Ectodermal cell (in vitro differentiated cells): ENCODE measurements around the gene PPP1R14D.

Source experiments
- H3K27ac ChIP-seq: 2 replicates; pipeline ENCODE4 v1.7.0; 2013; ENCODE audit warnings: mild to moderate bottlenecking, low read depth, low read length; ENCODE audit not compliant: insufficient read depth, poor library complexity, severe bottlenecking
- H3K27me3 ChIP-seq: 2 replicates; pipeline ENCODE4 v1.7.0; 2013; ENCODE audit warnings: mild to moderate bottlenecking, low read length; ENCODE audit not compliant: insufficient read depth, control insufficient read depth, poor library complexity, severe bottlenecking
- H3K36me3 ChIP-seq: one replicate; pipeline ENCODE4 v1.7.0; 2013; ENCODE audit warnings: low read length; ENCODE audit not compliant: control insufficient read depth, insufficient read depth
- H3K4me1 ChIP-seq: one replicate; pipeline ENCODE4 v1.7.0; 2013; ENCODE audit warnings: low read length; ENCODE audit not compliant: control insufficient read depth, insufficient read depth
- H3K4me3 ChIP-seq: 2 replicates; pipeline ENCODE4 v1.7.0; 2013; ENCODE audit warnings: low read depth, low read length, control low read depth; ENCODE audit not compliant: insufficient read depth
- H3K9me3 ChIP-seq: 2 replicates; pipeline ENCODE4 v1.7.0; 2013; ENCODE audit warnings: mild to moderate bottlenecking, low read length, moderate library complexity; ENCODE audit not compliant: control insufficient read depth
- WGBS, 2 experiments: methylation state at CpG; one replicate each; pipeline ENCODE4 v1.1.7; 2013; ENCODE audit warnings: missing lambda C conversion rate in 2 of 2; 5-methylcytosine and 5-hydroxymethylcytosine counted together

The PPP1R14D gene

DNA sequence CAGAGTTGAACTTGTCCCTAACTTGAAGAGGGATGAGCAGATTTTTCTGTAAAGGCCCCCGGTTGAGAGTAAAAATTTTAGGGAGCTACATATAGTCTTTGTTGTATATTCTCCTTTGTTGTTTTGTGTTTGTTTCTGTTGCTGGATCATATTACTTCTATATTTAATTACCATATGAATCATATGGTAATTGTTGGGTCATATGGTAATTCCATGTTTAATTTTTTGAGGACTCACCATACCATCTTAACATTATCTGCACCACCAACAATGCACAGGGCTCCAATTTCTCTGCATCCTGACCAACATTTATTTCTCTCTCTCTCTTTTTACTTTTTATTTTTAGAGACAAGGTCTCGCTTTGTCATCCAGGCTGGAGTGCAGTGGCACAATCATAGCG, 29.0 kb downstream of the PPP1R14D start:
- H3K9me3 ChIP-seq: no peaks in the 10 kb centered on the region
- H3K4me1 ChIP-seq: peaks cover 4% of the 10 kb centered on the region
- WGBS, 2 experiments: 93 to 94% methylated on average over 3 of the region's 3 CpGs
- no peaks in the 10 kb centered on the region for H3K27me3 ChIP-seq
- no peak overlapping the region for H3K4me3 ChIP-seq
- no peak overlapping the region for H3K27ac ChIP-seq
- no peaks in the 10 kb centered on the region for H3K36me3 ChIP-seq

DNA sequence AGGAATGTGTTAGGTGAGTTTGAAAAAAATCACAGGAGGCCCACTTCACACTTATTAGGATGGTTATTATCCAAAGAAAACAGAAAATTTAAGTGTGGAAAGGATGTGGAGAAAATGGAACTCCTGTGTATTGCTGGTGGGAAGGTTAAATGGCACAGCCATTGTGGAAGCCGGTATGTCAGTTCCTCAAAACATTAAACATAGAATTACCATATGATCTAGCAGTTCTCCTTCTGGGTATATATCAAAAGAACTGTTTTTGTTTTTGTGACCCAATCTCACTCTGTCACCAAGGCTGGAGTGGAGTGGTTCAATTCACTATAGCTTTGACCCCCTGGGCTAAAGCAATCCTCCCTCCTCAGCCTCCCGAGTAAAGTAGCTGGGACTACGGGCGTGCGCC, 32.0 kb downstream of the PPP1R14D start:
- Histone ChIP-seq H3K27me3 (no peaks in the 10 kb centered on the region), H3K27ac (no peak overlapping the region), H3K9me3 (no peaks in the 10 kb centered on the region), H3K4me1 (peaks cover 4% of the 10 kb centered on the region), H3K36me3 (no peaks in the 10 kb centered on the region), H3K4me3 (no peak overlapping the region)
- WGBS, 2 experiments: 91 to 94% methylated on average over 5 of the region's 5 CpGs

DNA sequence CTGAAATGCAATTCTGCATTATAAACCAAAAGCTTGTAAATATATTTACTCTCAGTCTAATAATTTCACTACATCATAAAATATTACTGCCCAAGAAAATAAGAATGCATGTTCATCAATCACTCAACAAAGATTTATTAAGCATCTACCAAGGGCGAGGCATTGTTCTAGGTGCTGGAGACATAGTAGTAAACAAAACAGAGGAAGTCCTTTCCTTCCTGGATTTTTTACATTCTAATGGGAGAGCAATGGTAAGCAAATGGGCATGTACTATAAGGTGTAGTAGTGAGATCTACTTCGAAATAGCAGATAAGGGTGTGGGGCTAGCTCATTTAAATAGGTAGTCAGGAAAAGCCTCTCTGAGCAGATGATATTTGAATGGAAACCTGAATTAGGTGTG, 32.5 kb downstream of the PPP1R14D start:
- Histone ChIP-seq H3K4me1 (peaks cover 4% of the 10 kb centered on the region), H3K36me3 (no peaks in the 10 kb centered on the region), H3K9me3 (no peaks in the 10 kb centered on the region), H3K4me3 (no peak overlapping the region), H3K27me3 (no peaks in the 10 kb centered on the region), H3K27ac (no peak overlapping the region)
- 90 to 93% methylated on average over 2 of the region's 2 CpGs for WGBS, 2 experiments

DNA sequence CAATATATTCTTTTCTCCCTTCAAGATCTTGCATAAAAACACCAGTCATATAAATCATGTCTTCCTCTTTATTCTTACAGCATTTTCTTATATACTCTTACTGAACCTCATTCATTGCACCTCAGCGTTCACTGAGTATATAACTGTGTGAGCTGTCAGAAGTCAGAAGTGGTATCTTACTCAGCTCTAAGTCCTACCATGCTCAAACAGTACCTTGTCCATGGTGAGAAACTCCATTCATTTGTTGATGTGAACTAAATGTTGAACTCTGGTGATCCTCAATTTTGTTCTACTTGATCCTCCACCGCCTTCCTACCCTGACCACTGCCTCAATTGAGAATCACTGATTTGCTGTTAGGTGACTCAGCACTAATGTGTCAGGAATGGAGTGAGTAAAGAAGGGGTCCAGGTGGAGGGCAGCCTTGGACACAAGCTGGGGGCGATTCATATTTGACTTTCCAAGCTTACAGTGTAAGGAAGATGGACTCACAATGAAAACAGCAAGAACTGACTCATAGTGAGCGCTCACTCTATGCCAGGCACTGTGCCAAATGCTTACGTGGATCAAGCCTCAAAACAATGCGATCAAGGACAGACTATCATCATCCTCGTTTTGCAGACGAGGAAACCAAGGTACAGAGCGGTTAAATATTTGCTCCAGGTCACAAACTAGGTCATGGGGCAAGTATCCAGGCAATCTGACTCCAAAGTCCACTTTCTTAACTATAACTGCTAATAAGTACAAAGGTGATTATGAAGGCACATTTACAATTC, 35.1 kb downstream of the PPP1R14D start:
- H3K27me3 ChIP-seq: no peaks in the 10 kb centered on the region
- no peaks in the 10 kb centered on the region for H3K36me3 ChIP-seq
- peaks cover 3% of the 10 kb centered on the region for H3K4me1 ChIP-seq
- H3K27ac ChIP-seq: no peak overlapping the region
- H3K4me3 ChIP-seq: no peak overlapping the region
- 96% methylated on average over 9 of the region's 9 CpGs for WGBS, 2 experiments
- H3K9me3 ChIP-seq: no peaks in the 10 kb centered on the region

DNA sequence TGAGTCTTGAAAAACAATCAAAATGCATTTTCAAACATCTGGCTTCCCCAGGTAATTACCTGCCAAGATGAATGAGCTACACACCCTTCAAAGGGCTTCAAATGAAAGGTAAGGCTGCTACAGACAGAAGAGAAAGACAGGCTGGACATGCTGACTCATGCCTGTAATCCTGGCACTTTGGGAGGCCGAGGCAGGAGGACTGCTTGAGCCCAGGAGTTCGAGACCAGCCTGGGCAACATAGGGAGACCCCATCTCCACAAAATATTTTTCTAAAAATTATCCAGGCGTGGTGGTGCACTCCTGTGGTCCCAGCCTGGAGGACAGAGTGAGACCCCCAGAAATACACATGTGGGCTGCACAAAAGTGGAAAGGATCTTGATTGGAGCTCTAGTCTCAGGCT, 36.1 kb downstream of the PPP1R14D start:
- no peaks in the 10 kb centered on the region for H3K36me3 ChIP-seq
- WGBS, 2 experiments: 90 to 94% methylated on average over 3 of the region's 3 CpGs
- H3K27me3 ChIP-seq: no peaks in the 10 kb centered on the region

DNA sequence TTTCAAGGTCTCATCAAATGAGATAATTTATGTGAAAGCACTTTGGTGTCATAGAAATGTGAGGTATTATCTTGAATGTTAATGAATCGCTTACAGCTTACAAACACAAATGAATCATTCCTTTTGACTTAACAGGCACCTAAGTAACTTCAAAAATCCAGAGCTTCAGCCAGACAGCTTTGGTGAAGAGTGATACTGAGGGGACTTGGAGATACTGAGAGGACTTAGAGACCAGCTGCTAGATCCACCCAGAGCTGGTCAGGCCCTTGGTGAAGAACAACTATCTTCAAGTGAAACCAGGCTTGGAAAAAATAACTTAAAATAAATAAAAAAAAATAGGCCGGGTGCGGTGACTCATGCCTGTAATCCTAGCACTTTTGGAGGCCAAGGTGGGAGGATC, 37.8 kb downstream of the PPP1R14D start:
- H3K9me3 ChIP-seq: no peaks in the 10 kb centered on the region
- H3K4me1 ChIP-seq: no peaks in the 10 kb centered on the region
- no peaks in the 10 kb centered on the region for H3K27me3 ChIP-seq
- H3K36me3 ChIP-seq: no peaks in the 10 kb centered on the region
- H3K27ac ChIP-seq: no peak overlapping the region
- no peak overlapping the region for H3K4me3 ChIP-seq
- WGBS, 2 experiments: 94 to 100% methylated on average over 2 of the region's 3 CpGs

More for the DNA sequence above, 36.1 kb downstream of the PPP1R14D start:
- no peaks in the 10 kb centered on the region for H3K4me1 ChIP-seq
- H3K27ac ChIP-seq: no peak overlapping the region
- no peak overlapping the region for H3K4me3 ChIP-seq
- no peaks in the 10 kb centered on the region for H3K9me3 ChIP-seq

DNA sequence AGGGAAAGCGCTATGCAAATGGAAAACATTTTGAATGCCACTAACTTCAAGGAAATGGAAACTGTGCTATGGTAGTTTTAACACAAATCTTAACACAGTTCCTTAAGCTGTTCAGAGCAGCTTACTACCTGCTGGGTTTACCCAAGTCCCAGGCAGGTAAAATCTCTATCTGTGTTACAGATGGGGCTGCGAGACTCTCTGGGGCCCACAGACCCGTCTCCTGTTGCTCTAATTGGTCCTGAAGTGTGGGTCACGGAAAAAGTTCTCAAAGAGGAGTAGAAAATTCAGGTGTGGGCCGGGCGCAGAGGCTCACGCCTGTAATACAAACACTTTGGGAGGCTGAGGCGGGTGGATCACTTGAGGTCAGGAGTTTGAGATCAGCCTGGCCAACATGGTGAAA, 38.5 kb downstream of the PPP1R14D start:
- Histone ChIP-seq H3K4me1 (no peaks in the 10 kb centered on the region), H3K4me3 (no peak overlapping the region), H3K27ac (no peak overlapping the region), H3K36me3 (no peaks in the 10 kb centered on the region), H3K27me3 (no peaks in the 10 kb centered on the region), H3K9me3 (no peaks in the 10 kb centered on the region)
- WGBS, 2 experiments: 92 to 93% methylated on average over 7 to 8 of the region's 8 CpGs

DNA sequence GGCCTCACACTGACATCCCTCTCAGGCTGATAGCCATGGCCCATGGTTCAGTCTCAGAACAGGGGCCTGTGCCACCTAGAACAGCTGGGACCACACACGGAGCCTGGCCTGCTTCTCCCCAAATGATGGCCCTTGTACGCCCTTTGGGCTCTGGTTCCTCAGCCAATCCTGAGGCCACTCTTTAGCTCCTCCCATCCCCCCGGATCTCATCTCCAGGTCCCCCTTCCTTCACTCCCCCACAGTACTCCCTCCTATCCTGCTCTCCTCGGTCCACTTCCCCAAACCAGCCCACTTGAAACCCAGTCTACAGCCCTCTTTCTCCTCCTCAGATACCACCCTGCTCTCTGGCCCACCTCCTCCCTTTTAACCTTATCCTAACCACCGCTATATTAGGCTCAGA, 39.4 kb downstream of the PPP1R14D start:
- Histone ChIP-seq H3K4me3 (no peak overlapping the region), H3K9me3 (no peaks in the 10 kb centered on the region), H3K4me1 (no peaks in the 10 kb centered on the region), H3K27me3 (no peaks in the 10 kb centered on the region), H3K36me3 (no peaks in the 10 kb centered on the region), H3K27ac (no peak overlapping the region)
- WGBS, 2 experiments: 89 to 94% methylated on average over 5 of the region's 5 CpGs

DNA sequence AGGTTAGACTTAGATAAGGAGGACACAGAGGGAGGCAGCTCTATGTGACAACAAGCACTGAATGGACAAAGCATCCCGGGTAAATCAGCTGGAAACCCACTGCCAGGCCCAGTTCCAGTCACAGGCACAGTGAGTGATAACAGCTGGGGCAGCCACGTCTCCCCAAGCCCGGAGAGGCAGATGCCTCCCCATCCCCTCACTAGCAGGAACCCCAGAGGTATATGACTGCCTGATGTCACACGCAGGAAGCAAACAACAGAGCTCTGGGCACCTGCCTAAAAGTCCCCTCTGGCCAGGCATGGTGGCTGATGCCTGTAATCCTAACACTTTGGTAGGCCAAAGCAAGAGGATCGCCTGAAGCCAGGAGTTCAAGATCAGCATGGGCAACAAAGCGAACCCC, 40.5 kb downstream of the PPP1R14D start:
- Histone ChIP-seq H3K27me3 (no peaks in the 10 kb centered on the region), H3K27ac (no peak overlapping the region), H3K4me3 (no peak overlapping the region), H3K9me3 (no peaks in the 10 kb centered on the region), H3K36me3 (no peaks in the 10 kb centered on the region), H3K4me1 (no peaks in the 10 kb centered on the region)
- WGBS, 2 experiments: 73 to 80% methylated on average over 6 of the region's 6 CpGs

DNA sequence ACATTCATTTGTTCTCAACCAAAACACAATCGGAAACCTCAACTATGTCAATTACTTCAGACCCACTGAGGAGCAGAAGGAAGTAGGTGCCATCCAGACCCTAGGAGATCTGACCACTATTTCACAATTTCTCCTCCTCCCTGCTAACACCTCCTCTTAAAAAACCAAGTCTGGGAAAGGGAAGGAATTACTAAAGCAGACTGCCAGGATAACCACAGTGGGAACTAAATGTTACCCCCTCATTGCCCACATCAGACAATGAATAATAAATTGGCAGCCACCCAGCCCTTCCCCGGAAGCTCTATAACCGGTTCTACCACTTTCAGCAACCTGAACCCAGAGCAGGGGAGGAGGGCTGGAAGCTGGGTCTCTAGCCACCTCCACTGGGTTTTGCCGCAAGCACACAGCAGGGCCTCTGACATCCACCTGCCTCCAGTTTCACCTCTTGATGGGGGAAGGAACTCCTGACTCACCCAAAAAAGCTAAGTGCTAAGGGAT, 41.1 kb downstream of the PPP1R14D start:
- Histone ChIP-seq H3K27me3 (no peaks in the 10 kb centered on the region), H3K36me3 (no peaks in the 10 kb centered on the region), H3K27ac (no peak overlapping the region), H3K9me3 (no peaks in the 10 kb centered on the region), H3K4me1 (no peaks in the 10 kb centered on the region), H3K4me3 (no peak overlapping the region)
- WGBS, 2 experiments: 55 to 70% methylated on average over 4 of the region's 4 CpGs
